Hepatocyte (in vitro differentiated cells): ENCODE results near the gene ALG14.

ENCODE experiments used
- CTCF ChIP-seq: fragments of 200-600 bp; sonication (generic); IDR thresholded peaks from 2 replicates; pipeline ENCODE4 v1.5.1; 2016; ENCODE audit warnings: antibody characterized with exemption, mild to moderate bottlenecking; ENCODE audit not compliant: poor library complexity
- EZH2 ChIP-seq: fragments of 200-600 bp; sonication (generic); IDR thresholded peaks from 2 replicates; pipeline ENCODE4 v1.6.1; 2016; ENCODE audit warnings: antibody characterized with exemption, mild to moderate bottlenecking, borderline replicate concordance
- EZH2phosphoT487 ChIP-seq: fragments of 200-600 bp; sonication (generic); IDR thresholded peaks from one replicate; pipeline ENCODE4 v1.6.1; 2018; ENCODE audit warnings: antibody characterized with exemption, mild to moderate bottlenecking, low read depth, moderate library complexity; ENCODE audit not compliant: unreplicated experiment, severe bottlenecking

GRCh38 chr1:95076034-95076433 lies 3.3 kb upstream of the ALG14 start:
- TF ChIP-seq CTCF = no peak
- TF ChIP-seq EZH2 = no peak
- no peak for TF ChIP-seq EZH2phosphoT487
